Upper lobe of left lung (tissue), 6 donors: Measurements from ENCODE around the gene RNF44. TPM values are rescaled to one million over a fixed set of nuclear protein-coding genes. Genes with fewer than 3 reads are reported as not detected.
"Not testable (repeated sequence)": the region's sequence is repeated elsewhere in the genome, so short reads cannot be mapped to it uniquely, and the experiment has no call there.

ENCODE experiments used
- ATAC-seq, 2 donors: fragments of 200-7000 bp; cut with Tn5 transposase; one replicate each; pipeline ENCODE4 v1.9.1; 2022; ENCODE audit warnings: mild to moderate bottlenecking in 2 of 2, moderate library complexity in 2 of 2; ENCODE audit not compliant: low FRiP score in 2 of 2
- DNase-seq, 2 donors: peaks; one replicate each; pipeline ENCODE4 v3.0.0-alpha.2; 2019 to 2020
- H3K27ac ChIP-seq, 4 donors: fragments of 200-600 bp; sonication (generic); one replicate each; pipeline ENCODE4 v1.5.1; 2016 to 2019
- H3K27me3 ChIP-seq, 4 donors: fragments of 200-600 bp; sonication (generic); one replicate each; pipeline ENCODE4 v1.5.1; 2017 to 2019
- H3K36me3 ChIP-seq, 4 donors: fragments of 200-600 bp; sonication (generic); one replicate each; pipeline ENCODE4 v1.5.1; 2016 to 2019
- H3K4me1 ChIP-seq, 4 donors: fragments of 200-600 bp; sonication (generic); one replicate each; pipeline ENCODE4 v1.5.1; 2018 to 2019
- H3K4me3 ChIP-seq, 4 donors: fragments of 200-600 bp; sonication (generic); one replicate each; pipeline ENCODE4 v1.5.1; 2017 to 2019; ENCODE audit warnings: mild to moderate bottlenecking in 2 of 4, moderate library complexity in 1 of 4
- H3K9me3 ChIP-seq, 4 donors: fragments of 200-600 bp; sonication (generic); one replicate each; pipeline ENCODE4 v1.5.1; 2018 to 2019
- CTCF ChIP-seq, 6 experiments: fragments of 450-650 bp in 4 of 6; fragments of 200-600 bp in 2 of 6; sonication (generic) in 2 of 6; IDR thresholded peaks; one replicate each; pipeline ENCODE4 v1.5.1; 2016 to 2019; ENCODE audit warnings: antibody characterized with exemption in 6 of 6
- EP300 ChIP-seq, 4 donors: sonication (generic); formaldehyde crosslinking; IDR thresholded peaks; one replicate each; pipeline ENCODE4 v1.5.1; 2017; ENCODE audit warnings: antibody characterized with exemption in 4 of 4, control low read depth in 2 of 4
- POLR2A ChIP-seq, 4 donors: fragments of 450-650 bp; IDR thresholded peaks; one replicate each; pipeline ENCODE4 v1.5.1; 2016 to 2017; ENCODE audit warnings: antibody characterized with exemption in 4 of 4, mild to moderate bottlenecking in 2 of 4
- POLR2AphosphoS5 ChIP-seq, 2 donors: sonication (generic); formaldehyde crosslinking; IDR thresholded peaks; one replicate each; pipeline ENCODE4 v1.5.1; 2017; ENCODE audit warnings: antibody characterized with exemption in 2 of 2
- WGBS, 2 donors: methylation state at CpG; one replicate each; pipeline ENCODE4 v1.1.5; 2017 to 2018; 5-methylcytosine and 5-hydroxymethylcytosine counted together
- total RNA-seq, 6 donors: library from RNA; depleted of rRNA in 4 of 6; stranded (reverse); fragments of >200 nt in 4 of 6; gene quantifications; one replicate each; pipeline versions ENCODE4 v1.1.0 to v1.2.1, GENCODE V29; 2016 to 2021
- donor health status: DM: no; HTN: no; CAD: no; lungs with moderate emphysema.
- donor health status: DM: no; HTN: yes; CAD: no; lungs with severe emphysema.

The RNF44 gene
- total RNA-seq, 6 donors from 2014 or later, result 13.4 to 76.5 (median 51.7) TPM

- 78 to 84% methylated on average over 11 of the region's 11 CpGs for WGBS, 2 donors
Measured at GRCh38 chr5:176552332-176552869, 15.2 kb upstream of the RNF44 start.

GRCh38 chr5:176550937-176551336, 13.7 kb upstream of the RNF44 start:
- H3K36me3 ChIP-seq, H3K4me3 ChIP-seq, ATAC-seq, H3K27me3 ChIP-seq, H3K27ac ChIP-seq, H3K9me3 ChIP-seq, DNase-seq, H3K4me1 ChIP-seq: not testable (repeated sequence)
- 84 to 85% methylated on average over 11 of the region's 11 CpGs for WGBS, 2 donors

More at GRCh38 chr5:176552332-176552869, 15.2 kb upstream of the RNF44 start:
- no peak for DNase-seq
- Histone ChIP-seq H3K9me3 (no peaks in the 10 kb centered on the region), H3K4me1 (no peaks in the 10 kb centered on the region), H3K27me3 (no peaks in the 10 kb centered on the region), H3K36me3 (no peaks in the 10 kb centered on the region), H3K27ac (no peak overlapping the region), H3K4me3 (no peak overlapping the region)
- ATAC-seq, result no peak
- TF ChIP-seq CTCF (IDR thresholded peaks at IDR 0.05) (no peak), POLR2A (IDR thresholded peaks at IDR 0.05) (no peak), POLR2AphosphoS5 (IDR thresholded peaks at IDR 0.05) (no peak), EP300 (IDR thresholded peaks at IDR 0.05) (no peak)

GRCh38 chr5:176550275-176550831, 13.2 kb upstream of the RNF44 start:
- TF ChIP-seq CTCF (IDR thresholded peaks at IDR 0.05), result no peak
- TF ChIP-seq POLR2A (IDR thresholded peaks at IDR 0.05), result no peak
- no peak for TF ChIP-seq EP300 (IDR thresholded peaks at IDR 0.05)
- no peak for TF ChIP-seq POLR2AphosphoS5 (IDR thresholded peaks at IDR 0.05)
- no peak overlapping the region for H3K4me3 ChIP-seq
- 51 to 80% methylated on average over 8 to 16 of the region's 16 CpGs for WGBS, 2 donors
- ATAC-seq (no peak), DNase-seq (no peak)
- H3K36me3 ChIP-seq, result no peaks in the 10 kb centered on the region
- H3K27ac ChIP-seq, result no peak overlapping the region
- H3K4me1 ChIP-seq, result no peaks in the 10 kb centered on the region
- no peaks in the 10 kb centered on the region for H3K9me3 ChIP-seq
- H3K27me3 ChIP-seq, result no peaks in the 10 kb centered on the region

- Histone ChIP-seq H3K9me3 (no peaks in the 10 kb centered on the region), H3K27me3 (no peaks in the 10 kb centered on the region), H3K27ac (no peak overlapping the region), H3K36me3 (no peaks in the 10 kb centered on the region), H3K4me1 (peaks cover 0 to 3% (median 0%) of the 10 kb centered on the region in 4 donors), H3K4me3 (no peak overlapping the region)
- 80 to 91% methylated on average over 1 to 7 of the region's 7 CpGs for WGBS, 2 donors
- DNase-seq, result no peak
- no peak for ATAC-seq
- TF ChIP-seq POLR2AphosphoS5 (IDR thresholded peaks at IDR 0.05), result no peak
- TF ChIP-seq POLR2A (IDR thresholded peaks at IDR 0.05), result no peak
- no peak for TF ChIP-seq EP300 (IDR thresholded peaks at IDR 0.05)
- TF ChIP-seq CTCF (IDR thresholded peaks at IDR 0.05), result no peak
Measured at GRCh38 chr5:176549871-176550270, 12.7 kb upstream of the RNF44 start.

- Histone ChIP-seq H3K27ac (peak within 1 kb of the TSS in 1 of 4 donors; percentile 52), H3K36me3 (no peaks in the 10 kb centered on the region), H3K4me3 (no peak within 1 kb of the TSS), H3K9me3 (no peaks in the 10 kb centered on the region), H3K27me3 (no peaks in the 10 kb centered on the region), H3K4me1 (peaks cover 0 to 5% (median 3%) of the 10 kb centered on the region in 4 donors)
- TF ChIP-seq CTCF (IDR thresholded peaks at IDR 0.05), result no peak
- TF ChIP-seq POLR2AphosphoS5 (IDR thresholded peaks at IDR 0.05), result no peak
- WGBS, 2 donors, result 74% methylated on average over 9 to 18 of the region's 18 CpGs
- ATAC-seq (no peak), DNase-seq (no peak)
Measured at GRCh38 chr5:176548967-176549444, 11.8 kb upstream of the RNF44 start, which contains the start of gene CDHR2. Gene CDHR2 (plus strand): TSS chr5:176549342. CDS start chr5:176565353, 16,011 bp downstream.
